HG03095 (cell line): ENCODE data around the gene KRTAP1-3.
"Not testable (repeated sequence)": the region's sequence is repeated elsewhere in the genome, so short reads cannot be mapped to it uniquely, and the experiment has no call there.

Experiments
- ATAC-seq: cut with Tn5 transposase; IDR thresholded peaks from one replicate; pipeline ENCODE4 v1.9.1; 2021; ENCODE audit warnings: moderate library complexity; ENCODE audit not compliant: unreplicated experiment

KRTAP1-3 gene

DNA sequence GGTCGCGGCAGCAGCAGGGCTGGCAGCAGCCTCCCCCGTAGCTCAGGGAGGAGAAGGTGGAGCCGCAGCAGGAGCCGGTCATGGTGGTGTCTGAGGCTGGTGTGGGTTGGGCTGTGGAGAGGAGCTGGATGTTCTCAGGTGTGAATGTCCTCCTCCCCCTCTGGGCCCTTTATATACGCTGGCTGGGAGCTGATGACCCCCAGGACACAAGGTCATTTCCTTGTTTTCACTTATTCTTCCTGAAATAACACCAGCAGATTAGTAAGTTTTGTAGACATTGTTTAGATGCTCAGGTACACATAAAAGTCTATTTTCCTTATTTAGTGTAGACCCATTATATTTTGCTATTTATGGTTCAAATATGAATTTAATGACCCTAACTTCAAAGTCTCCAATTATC is 20.5 kb upstream of the KRTAP1-3 start, which contains the start of gene KRTAP2-2:
Gene KRTAP2-2, minus strand, starts transcription at position 101 of the 400 bp plus-strand sequence. Its CDS starts 19 bp downstream, at position 82.
- ATAC-seq = not testable (repeated sequence)

GRCh38 chr17:41054556-41054955 is 19.9 kb upstream of the KRTAP1-3 start:
- ATAC-seq = not testable (repeated sequence)

GRCh38 chr17:41054025-41054424 is 19.4 kb upstream of the KRTAP1-3 start:
- no peak for ATAC-seq

- ATAC-seq = no peak
Observed at GRCh38 chr17:41052566-41052965, 17.9 kb upstream of the KRTAP1-3 start.

DNA sequence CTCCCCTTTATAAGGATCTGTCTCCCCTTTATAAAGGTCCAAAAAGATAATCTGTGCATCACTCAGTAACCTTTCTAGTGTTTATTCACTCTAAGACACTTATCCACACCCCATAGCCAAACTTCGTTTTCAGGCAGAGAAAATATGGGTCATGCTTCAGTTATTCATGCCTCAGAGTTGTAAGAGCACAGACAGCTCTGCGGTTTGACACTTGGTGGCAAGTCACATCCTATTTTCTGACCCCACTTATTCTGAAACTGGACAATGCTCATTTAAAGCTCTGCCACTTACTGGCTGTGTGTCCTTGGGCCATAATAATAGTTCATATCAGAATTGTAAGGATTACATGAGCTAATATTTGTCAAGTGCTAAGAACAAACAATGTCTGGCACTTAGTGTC is 14.4 kb upstream of the KRTAP1-3 start:
- ATAC-seq = no peak

- ATAC-seq = no peak
Observed at GRCh38 chr17:41048441-41048840, 13.8 kb upstream of the KRTAP1-3 start.

DNA sequence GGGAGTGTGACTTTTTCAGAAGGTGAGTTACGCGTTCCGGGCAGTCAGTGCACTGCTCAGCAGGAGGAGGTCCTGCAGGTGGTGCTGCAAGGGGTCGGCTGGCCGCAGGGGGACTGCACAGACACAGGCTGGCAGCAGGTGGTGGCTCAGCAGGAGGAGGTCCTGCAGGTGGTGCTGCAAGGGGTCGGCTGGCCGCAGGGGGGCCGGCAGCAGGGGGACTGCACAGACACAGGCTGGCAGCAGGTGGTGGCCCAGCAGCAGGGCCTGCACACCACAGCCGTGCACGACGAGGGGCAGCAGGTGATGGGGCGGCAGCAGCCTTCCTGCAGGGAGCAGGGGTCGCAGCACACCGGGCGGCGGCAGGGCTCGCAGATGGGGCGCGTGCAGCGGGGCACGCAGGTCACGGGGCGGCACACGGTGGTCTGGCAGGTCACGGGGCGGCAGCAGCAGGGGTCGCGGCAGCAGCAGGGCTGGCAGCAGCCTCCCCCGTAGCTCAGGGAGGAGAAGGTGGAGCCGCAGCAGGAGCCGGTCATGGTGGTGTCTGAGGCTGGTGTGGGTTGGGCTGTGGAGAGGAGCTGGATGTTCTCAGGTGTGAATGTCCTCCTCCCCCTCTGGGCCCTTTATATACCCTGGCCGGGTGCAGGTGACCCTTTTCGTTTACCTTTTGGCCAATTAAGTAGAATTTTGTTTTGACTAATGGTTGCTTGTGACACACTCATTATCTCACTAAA is 12.2 kb upstream of the KRTAP1-3 start, which contains the start of gene KRTAP2-1:
Gene KRTAP2-1, minus strand, starts transcription at position 582 of the 731 bp plus-strand sequence. Its CDS starts 49 bp downstream, at position 533.
- ATAC-seq = not testable (repeated sequence)

GRCh38 chr17:41042953-41043352 is 8.3 kb upstream of the KRTAP1-3 start:
- no peak for ATAC-seq

DNA sequence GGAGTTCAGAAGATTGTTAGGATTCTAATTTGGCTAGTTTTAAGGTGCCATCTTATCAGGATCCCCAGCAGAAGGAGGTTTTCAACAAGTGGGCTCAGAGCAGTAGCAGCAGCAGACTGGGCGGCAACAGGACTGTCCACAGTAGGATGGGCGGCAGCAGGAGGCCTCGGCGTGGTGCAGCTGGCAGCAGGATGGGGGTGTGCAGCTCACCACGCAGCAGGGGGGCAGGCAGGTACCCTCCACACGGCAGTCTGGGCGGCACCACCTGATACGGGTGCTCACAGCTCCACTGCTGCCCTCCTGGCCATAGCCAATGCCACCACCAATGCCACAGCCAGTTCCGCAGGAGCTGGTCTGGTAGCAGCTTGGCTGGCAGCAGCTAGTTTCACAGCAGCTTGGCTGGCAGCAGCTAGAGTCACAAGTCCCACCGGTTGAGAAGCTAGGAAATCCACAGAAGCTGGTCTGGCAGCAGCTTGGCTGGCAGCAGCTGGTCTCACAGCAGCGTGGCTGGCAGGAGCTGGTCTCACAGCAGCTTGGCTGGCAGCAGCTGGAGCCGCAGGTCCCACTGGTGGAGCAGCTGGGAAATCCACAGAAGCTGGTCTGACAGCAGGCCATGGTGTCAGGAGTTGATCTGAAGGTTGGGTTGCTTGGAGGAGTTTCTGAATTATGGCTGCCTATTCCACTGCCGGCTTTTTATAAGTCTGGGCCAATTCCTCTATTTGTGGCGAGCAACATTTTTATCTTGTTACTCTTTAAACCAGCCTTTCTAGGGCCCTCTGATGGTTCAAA is 6.3 kb upstream of the KRTAP1-3 start, which contains the start of gene KRTAP1-1:
Gene KRTAP1-1, minus strand, starts transcription at position 668 of the 789 bp plus-strand sequence. Its CDS starts 53 bp downstream, at position 615.
- ATAC-seq = not testable (repeated sequence)

DNA sequence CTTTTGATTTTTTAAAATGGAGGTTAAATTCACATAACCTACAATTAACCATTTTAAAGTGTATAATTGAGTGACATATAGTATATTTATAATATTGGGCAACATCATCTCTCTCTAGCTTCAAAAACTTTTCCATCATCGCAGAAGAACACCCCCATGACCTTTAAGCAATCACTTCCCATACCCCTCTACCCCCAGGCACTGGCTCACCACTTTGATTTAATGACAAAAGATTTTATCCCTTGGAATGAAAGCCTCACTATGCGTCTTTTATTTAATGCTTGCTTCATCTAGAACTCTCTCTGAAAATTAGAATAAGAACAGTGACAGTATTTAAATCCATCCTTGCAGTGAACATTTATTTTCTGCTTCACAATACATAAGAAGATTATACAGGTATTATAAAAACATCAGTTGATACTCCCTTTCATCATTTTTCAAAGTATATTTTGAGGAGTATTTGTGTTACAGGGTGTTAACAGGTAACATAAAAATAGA is 3.2 kb upstream of the KRTAP1-3 start:
- ATAC-seq = no peak

- no peak for ATAC-seq
Observed at GRCh38 chr17:41029633-41030245, 4.9 kb downstream of the KRTAP1-3 start, which contains the start of gene KRTAP1-4. TSS of gene KRTAP1-4 (minus strand) at chr17:41030195. CDS start at chr17:41030078, 117 bp downstream.

GRCh38 chr17:41026715-41027471 is 7.8 kb downstream of the KRTAP1-3 start, which contains the start of gene KRTAP1-5:
TSS of gene KRTAP1-5 (minus strand) at chr17:41027208. CDS start at chr17:41027155, 53 bp downstream.
- ATAC-seq = no peak

DNA sequence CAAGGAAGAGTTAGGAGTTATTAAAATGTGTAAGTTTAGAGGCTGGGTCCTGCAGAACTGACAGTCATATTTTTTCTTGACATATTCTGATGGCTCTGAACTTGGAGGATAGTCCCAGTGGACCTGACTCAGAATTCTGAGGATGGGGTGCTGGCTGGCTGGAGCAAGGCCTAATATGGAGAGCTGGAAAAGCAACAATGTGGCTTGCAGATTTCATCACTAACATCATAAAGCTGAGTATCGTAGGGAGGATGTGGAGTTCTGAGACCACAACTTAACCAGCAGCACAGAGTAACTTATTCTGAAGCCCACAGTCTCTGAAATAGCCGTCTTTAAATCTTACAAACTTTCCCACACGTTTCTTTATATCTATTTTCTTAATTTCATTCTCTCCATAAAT is 10.0 kb downstream of the KRTAP1-3 start:
- ATAC-seq = no peak

- ATAC-seq = no peak
Observed at GRCh38 chr17:41020336-41020735, 14.3 kb downstream of the KRTAP1-3 start.

DNA sequence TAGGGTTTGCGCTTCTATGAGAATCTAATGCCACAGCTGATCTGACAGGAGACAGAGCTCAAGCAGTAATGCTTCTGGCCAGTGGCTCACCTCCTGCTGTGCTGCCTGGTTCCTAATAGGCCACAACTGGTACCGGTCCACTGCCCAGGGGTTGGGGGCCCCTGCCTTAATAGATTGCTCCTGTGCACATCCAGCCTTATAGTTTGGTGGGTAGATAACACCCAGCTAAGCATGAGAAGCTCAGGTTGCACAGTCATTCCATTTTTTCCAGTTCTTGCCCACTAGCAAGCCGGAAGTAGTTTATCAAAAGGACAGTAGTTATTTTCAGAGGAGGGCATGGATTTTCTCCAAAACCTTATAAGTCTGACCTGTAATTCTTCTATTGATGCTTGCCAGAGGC is 15.3 kb downstream of the KRTAP1-3 start:
- ATAC-seq = no peak

GRCh38 chr17:41018541-41018940 is 16.1 kb downstream of the KRTAP1-3 start:
- no peak for ATAC-seq

DNA sequence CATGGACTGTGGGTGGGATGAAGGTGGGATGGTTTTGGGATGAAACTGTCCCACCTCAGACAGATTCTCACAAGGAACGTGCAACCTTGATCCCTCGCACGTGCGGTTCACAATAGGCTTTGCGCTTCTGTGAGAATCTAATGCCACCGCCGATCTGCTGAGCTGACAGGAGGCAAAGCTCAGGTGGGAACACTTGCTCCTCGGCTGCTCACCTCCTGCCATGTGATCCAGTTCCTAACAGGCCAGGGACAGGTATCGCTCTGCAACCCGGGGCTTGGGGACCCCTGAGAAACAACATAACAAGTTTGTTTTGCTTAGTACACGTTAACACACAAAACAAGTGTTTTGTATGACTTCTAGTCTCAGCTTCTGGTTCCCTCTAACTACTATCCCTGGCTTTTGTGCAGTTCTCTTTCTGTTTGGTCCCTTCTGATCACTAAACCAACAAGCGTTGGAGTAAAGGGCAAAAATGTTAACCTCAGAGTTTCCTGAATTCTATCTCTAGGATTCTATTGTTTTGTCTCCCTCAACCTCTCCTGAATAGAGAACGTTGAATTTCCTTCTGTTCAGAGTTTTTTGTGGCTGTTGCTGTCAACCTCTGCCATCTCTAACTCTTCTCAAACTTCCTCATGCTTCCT is 18.0 kb downstream of the KRTAP1-3 start:
- no peak for ATAC-seq

- ATAC-seq = no peak
Observed at GRCh38 chr17:41015454-41015853, 19.2 kb downstream of the KRTAP1-3 start.

- ATAC-seq = no peak
Observed at GRCh38 chr17:41013606-41014005, 21.1 kb downstream of the KRTAP1-3 start.

DNA sequence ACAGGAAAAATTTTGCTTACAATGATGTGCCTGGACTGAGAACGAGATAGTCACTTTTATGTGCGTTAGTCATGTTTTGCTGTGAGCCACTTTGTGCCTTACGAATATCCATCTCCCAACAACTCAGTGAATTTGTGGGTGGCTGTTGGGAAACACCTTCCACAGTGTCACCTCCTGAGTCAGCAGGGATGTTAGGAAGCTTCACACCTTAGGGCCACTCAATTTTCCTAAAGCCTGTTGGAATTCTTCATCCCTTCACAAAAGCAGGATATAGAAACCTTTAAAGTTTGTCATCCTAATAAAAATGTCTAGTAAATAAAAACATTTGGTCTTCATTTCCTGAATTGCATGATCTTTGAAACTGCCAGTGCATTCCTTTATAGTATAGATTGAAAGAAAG is 21.5 kb downstream of the KRTAP1-3 start:
- no peak for ATAC-seq
